CD14-positive monocyte (primary cell): ENCODE measurements around the gene GLIPR1L2. TPM values are rescaled to one million over a fixed set of nuclear protein-coding genes. Genes with fewer than 3 reads are reported as not detected.

Experiments used
- DNase-seq, 3 donors: peaks; one replicate each; pipeline ENCODE4 v3.0.0-alpha.2; 2011 to 2022
- H2AFZ ChIP-seq: 2 replicates; pipeline ENCODE4 v1.6.0; 2012; ENCODE audit warnings: mild to moderate bottlenecking, low read depth, low read length, inconsistent platforms; ENCODE audit not compliant: insufficient read depth, poor library complexity, severe bottlenecking
- H3K27ac ChIP-seq, 2 donors: 1 replicate in 1 of 2; 2 replicates in 1 of 2; pipeline ENCODE4 v1.5.1; 2012 to 2013; ENCODE audit warnings: low read length in 2 of 2, control low read depth in 1 of 2, inconsistent platforms in 1 of 2, low read depth in 1 of 2, mild to moderate bottlenecking in 1 of 2
- H3K27me3 ChIP-seq, 2 donors: one replicate each; pipeline versions ENCODE4 v1.6.0 to v1.6.1; 2011 to 2013; ENCODE audit warnings: low read length in 2 of 2; ENCODE audit not compliant: control insufficient read depth in 2 of 2, insufficient read depth in 2 of 2
- H3K36me3 ChIP-seq, 2 donors: replicated peaks in 1 of 2; 1 replicate in 1 of 2; 2 replicates in 1 of 2; pipeline versions ENCODE4 v1.5.1 to v1.6.1; 2012 to 2013; ENCODE audit warnings: low read length in 2 of 2, control low read depth in 1 of 2, inconsistent platforms in 1 of 2, mild to moderate bottlenecking in 1 of 2; ENCODE audit not compliant: insufficient read depth in 2 of 2, control insufficient read depth in 1 of 2
- H3K4me1 ChIP-seq, 2 donors: 1 replicate in 1 of 2; 2 replicates in 1 of 2; pipeline versions ENCODE4 v1.5.1 to v1.6.1; 2012 to 2013; ENCODE audit warnings: low read length in 2 of 2, control low read depth in 1 of 2, inconsistent platforms in 1 of 2, mild to moderate bottlenecking in 1 of 2, moderate library complexity in 1 of 2; ENCODE audit not compliant: insufficient read depth in 2 of 2, control insufficient read depth in 1 of 2
- H3K4me2 ChIP-seq: replicated peaks from 2 replicates; pipeline ENCODE3; 2012; ENCODE audit warnings: low read length, moderate library complexity, mild to moderate bottlenecking; ENCODE audit not compliant: poor library complexity, severe bottlenecking; ENCODE audit errors: extremely low read depth
- H3K4me3 ChIP-seq, 3 experiments: fragments of 200-600 bp in 1 of 3; sonication (generic) in 1 of 3; replicated peaks in 1 of 3; 1 replicate in 2 of 3; 2 replicates in 1 of 3; pipeline ENCODE4 v1.5.1; 2011 to 2013; ENCODE audit warnings: low read length in 3 of 3, mild to moderate bottlenecking in 3 of 3, control low read depth in 2 of 3, low read depth in 2 of 3, inconsistent platforms in 1 of 3, moderate library complexity in 1 of 3
- H3K79me2 ChIP-seq: 2 replicates; pipeline ENCODE4 v1.6.0; 2012; ENCODE audit warnings: mild to moderate bottlenecking, control low read depth, inconsistent platforms, low read length, moderate library complexity; ENCODE audit not compliant: insufficient read depth
- H3K9ac ChIP-seq: 2 replicates; pipeline ENCODE4 v1.6.0; 2017; ENCODE audit warnings: low read length, mild to moderate bottlenecking; ENCODE audit not compliant: insufficient read depth, poor library complexity, severe bottlenecking
- H3K9me3 ChIP-seq, 2 donors: replicated peaks in 1 of 2; 1 replicate in 1 of 2; 2 replicates in 1 of 2; pipeline versions ENCODE4 v1.5.1 to v1.6.1; 2012 to 2013; ENCODE audit warnings: low read length in 2 of 2, control low read depth in 1 of 2; ENCODE audit not compliant: control insufficient read depth in 1 of 2, insufficient read depth in 1 of 2
- H4K20me1 ChIP-seq: 2 replicates; pipeline ENCODE4 v1.6.0; 2012; ENCODE audit warnings: mild to moderate bottlenecking, low read length, control low read depth, moderate library complexity; ENCODE audit not compliant: insufficient read depth
- H3K27ac Mint-ChIP-seq, 7 donors: one replicate each; pipeline ENCODE4 v1.8.0; 2020; ENCODE audit warnings: mild to moderate bottlenecking in 7 of 7, mixed read lengths in 7 of 7, moderate library complexity in 6 of 7, inconsistent platforms in 2 of 7
- H3K27me3 Mint-ChIP-seq, 3 donors: one replicate each; pipeline ENCODE4 v1.8.0; 2021 to 2022; ENCODE audit warnings: low read depth in 3 of 3, mild to moderate bottlenecking in 3 of 3, mixed read lengths in 3 of 3, moderate library complexity in 3 of 3, inconsistent platforms in 1 of 3
- H3K36me3 Mint-ChIP-seq, 2 donors: one replicate each; pipeline ENCODE4 v1.8.0; 2020; ENCODE audit warnings: mixed read lengths in 2 of 2, inconsistent platforms in 1 of 2, mild to moderate bottlenecking in 1 of 2
- H3K4me1 Mint-ChIP-seq: one replicate; pipeline ENCODE4 v1.8.0; 2020; ENCODE audit warnings: mild to moderate bottlenecking, mixed read lengths
- H3K4me3 Mint-ChIP-seq, 2 donors: one replicate each; pipeline ENCODE4 v1.8.0; 2020; ENCODE audit warnings: mild to moderate bottlenecking in 2 of 2, mixed read lengths in 2 of 2, moderate library complexity in 1 of 2
- H3K9me3 Mint-ChIP-seq, 7 donors: one replicate each; pipeline ENCODE4 v1.8.0; 2020 to 2022; ENCODE audit warnings: mixed read lengths in 7 of 7, mild to moderate bottlenecking in 6 of 7, moderate library complexity in 6 of 7, inconsistent platforms in 2 of 7
- WGBS: methylation state at CpG from one replicate; pipeline ENCODE4 v1.1.5; 2013; ENCODE audit warnings: missing lambda C conversion rate; ENCODE audit not compliant: insufficient coverage; 5-methylcytosine and 5-hydroxymethylcytosine counted together
- intact Hi-C, 2 donors: fragments of 100-400 bp; cut with micrococcal nuclease; formaldehyde crosslinking; loops; one replicate each; pipeline versions ENCODE4 v1.15.0 to v1.15.1; 2023
- polyA plus RNA-seq, 3 donors: library from polyadenylated mRNA; depleted of rRNA in 1 of 3; unstranded in 2 of 3; stranded (reverse) in 1 of 3; fragments of 300-500 nt in 2 of 3; fragments of >200 nt in 1 of 3; fragmentation: Illumina TruSeq in 2 of 3; gene quantifications; 1 replicate in 2 of 3; 2 replicates in 1 of 3; pipeline ENCODE4 v1.2.3, GENCODE V29; 2012 to 2021
- TF ChIP-seq, protein P1 (sequence below): fragments of 200-600 bp; IDR thresholded peaks from one replicate; pipeline ENCODE4 v1.8.0; 2022; ENCODE audit warnings: antibody characterized with exemption, mild to moderate bottlenecking

Gene GLIPR1L2
- polyA plus RNA-seq, 3 donors: 0.11 to 0.24 TPM; not detected in 1

GRCh38 chr12:75480469-75480949 is 89.6 kb downstream of the GLIPR1L2 start, which contains the start of gene GLIPR1:
GLIPR1 (plus strand) TSS chr12:75480755; CDS start chr12:75480881, 126 bp downstream.
- 0% methylated on average over 6 of the region's 8 CpGs for WGBS
- Histone ChIP-seq H3K27ac (peak within 1 kb of the TSS; percentile 90 to 95), H4K20me1 (peaks cover 35% of the 10 kb centered on the region), H3K4me3 (peak within 1 kb of the TSS; percentile 92 to 100 (median 97)), H3K79me2 (peaks cover 59% of the 10 kb centered on the region), H3K36me3 (peaks cover 10 to 21% of the 10 kb centered on the region in 2 donors), H3K27me3 (no peaks in the 10 kb centered on the region), H3K9ac (peak within 1 kb of the TSS; percentile 74), H3K4me1 (peaks cover 65 to 82% of the 10 kb centered on the region in 2 donors), H2AFZ (peak within 1 kb of the TSS; percentile 48), H3K9me3 (no peaks in the 10 kb centered on the region), H3K4me2 (peak within 1 kb of the TSS; percentile 96)
- DNase-seq: peak; percentile 87 to 93 (median 93)
- TF ChIP-seq, protein P1, sequence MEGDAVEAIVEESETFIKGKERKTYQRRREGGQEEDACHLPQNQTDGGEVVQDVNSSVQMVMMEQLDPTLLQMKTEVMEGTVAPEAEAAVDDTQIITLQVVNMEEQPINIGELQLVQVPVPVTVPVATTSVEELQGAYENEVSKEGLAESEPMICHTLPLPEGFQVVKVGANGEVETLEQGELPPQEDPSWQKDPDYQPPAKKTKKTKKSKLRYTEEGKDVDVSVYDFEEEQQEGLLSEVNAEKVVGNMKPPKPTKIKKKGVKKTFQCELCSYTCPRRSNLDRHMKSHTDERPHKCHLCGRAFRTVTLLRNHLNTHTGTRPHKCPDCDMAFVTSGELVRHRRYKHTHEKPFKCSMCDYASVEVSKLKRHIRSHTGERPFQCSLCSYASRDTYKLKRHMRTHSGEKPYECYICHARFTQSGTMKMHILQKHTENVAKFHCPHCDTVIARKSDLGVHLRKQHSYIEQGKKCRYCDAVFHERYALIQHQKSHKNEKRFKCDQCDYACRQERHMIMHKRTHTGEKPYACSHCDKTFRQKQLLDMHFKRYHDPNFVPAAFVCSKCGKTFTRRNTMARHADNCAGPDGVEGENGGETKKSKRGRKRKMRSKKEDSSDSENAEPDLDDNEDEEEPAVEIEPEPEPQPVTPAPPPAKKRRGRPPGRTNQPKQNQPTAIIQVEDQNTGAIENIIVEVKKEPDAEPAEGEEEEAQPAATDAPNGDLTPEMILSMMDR: no peak
- H3K4me1 Mint-ChIP-seq: peaks cover 81% of the 10 kb centered on the region
- H3K9me3 Mint-ChIP-seq: peaks cover 0 to 4% (median 2%) of the 10 kb centered on the region in 7 donors
- H3K27me3 Mint-ChIP-seq: peaks cover 0 to 3% (median 0%) of the 10 kb centered on the region in 3 donors
- peaks cover 30 to 31% of the 10 kb centered on the region in 2 donors for H3K36me3 Mint-ChIP-seq
- peak within 1 kb of the TSS; percentile 93 to 100 (median 99) for H3K27ac Mint-ChIP-seq
- H3K4me3 Mint-ChIP-seq: peak within 1 kb of the TSS; percentile 96 to 98
- intact Hi-C loops: loop anchor here (10.0 kb wide), 2 partner anchors 146 to 554 kb away; partner anchors contain the start of genes CAPS2 (in 2 of the 2), GLIPR1L1 (in 2 of the 2) and PHLDA1 (in 1 of the 2)

DNA sequence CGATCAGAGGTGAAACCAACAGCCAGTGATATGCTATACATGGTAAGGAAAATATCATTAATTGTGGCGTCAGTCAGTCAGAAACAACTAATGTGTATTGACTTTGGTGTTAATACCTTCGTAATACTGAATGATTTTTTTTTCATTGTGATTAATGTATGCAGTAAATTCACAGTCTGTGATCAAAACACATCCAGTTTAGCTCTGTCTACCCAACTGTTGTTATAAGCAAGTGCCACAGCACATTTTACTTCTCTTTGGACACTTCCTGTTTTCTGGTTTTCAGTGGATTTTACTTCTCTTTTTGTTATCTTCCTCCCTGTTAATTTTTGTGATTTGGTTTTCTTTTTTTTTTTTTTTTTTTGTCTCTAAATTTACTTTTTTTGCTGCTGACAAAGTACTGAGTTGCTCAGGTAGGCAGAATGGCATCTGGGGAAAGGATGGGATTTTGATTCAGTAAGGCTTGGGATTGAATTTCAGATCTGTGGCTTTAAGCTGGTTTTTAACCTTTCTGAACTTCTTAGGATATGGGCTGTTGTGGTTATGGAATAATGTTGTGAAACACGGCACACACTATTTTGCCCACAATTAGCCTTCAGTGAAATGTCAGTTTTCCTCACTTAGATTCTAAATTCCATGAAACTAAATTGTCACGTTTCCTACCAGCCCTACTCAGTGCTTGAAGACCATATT is 90.3 kb downstream of the GLIPR1L2 start:
- DNase-seq: peak; percentile 57 to 83 (median 71)
- Mint-ChIP-seq H3K9me3 (peaks cover 0 to 4% (median 2%) of the 10 kb centered on the region in 7 donors), H3K27ac (peak overlapping the region; percentile 93 to 100 (median 99)), H3K4me1 (peaks cover 83% of the 10 kb centered on the region), H3K4me3 (peak overlapping the region; percentile 96 to 98), H3K27me3 (peaks cover 0 to 3% (median 0%) of the 10 kb centered on the region in 3 donors), H3K36me3 (peaks cover 35 to 38% of the 10 kb centered on the region in 2 donors)
- peaks cover 67 to 86% of the 10 kb centered on the region in 2 donors for H3K4me1 ChIP-seq
- no peaks in the 10 kb centered on the region for H3K9me3 ChIP-seq
- H4K20me1 ChIP-seq: peaks cover 41% of the 10 kb centered on the region
- WGBS: no CpG with 5 or more reads among the region's 5 CpGs
- H3K27me3 ChIP-seq: no peaks in the 10 kb centered on the region
- peaks cover 65% of the 10 kb centered on the region for H3K79me2 ChIP-seq
- TF ChIP-seq, protein P1: no peak
- intact Hi-C loops: loop anchor here (10.0 kb wide), 2 partner anchors 146 to 554 kb away; partner anchors contain the start of genes CAPS2 (in 2 of the 2), GLIPR1L1 (in 2 of the 2) and PHLDA1 (in 1 of the 2)
- H3K9ac ChIP-seq: peak overlapping the region; percentile 74
- peak overlapping the region; percentile 96 for H3K4me2 ChIP-seq
- H3K4me3 ChIP-seq: peak overlapping the region; percentile 92 to 100 (median 97)
- peak overlapping the region; percentile 90 to 95 for H3K27ac ChIP-seq
- H3K36me3 ChIP-seq: peaks cover 15 to 28% of the 10 kb centered on the region in 2 donors
- H2AFZ ChIP-seq: peak overlapping the region; percentile 48
